PFSK-1 (cell line): ENCODE measurements around the gene TSC22D2.

Experiments
- FOXP2 ChIP-seq: optimal IDR thresholded peaks from 2 replicates; pipeline ENCODE3; 2011; ENCODE audit warnings: borderline replicate concordance, control low read depth, inconsistent platforms; ENCODE audit not compliant: insufficient read depth; ENCODE audit errors: extremely low read length, extremely low read depth
- POLR2AphosphoS5 ChIP-seq: IDR thresholded peaks from 2 replicates; pipeline ENCODE4 v1.6.1; 2012; ENCODE audit warnings: low read depth, mild to moderate bottlenecking, control low read depth, low read length, moderate library complexity
- SIN3A ChIP-seq: IDR thresholded peaks from 2 replicates; pipeline ENCODE4 v1.6.1; 2012; ENCODE audit warnings: mild to moderate bottlenecking, low read length, moderate library complexity, borderline replicate concordance; ENCODE audit not compliant: insufficient read depth
- TAF1 ChIP-seq: IDR thresholded peaks from 2 replicates; pipeline ENCODE4 v1.6.1; 2012; ENCODE audit warnings: low read length, control low read depth, borderline replicate concordance; ENCODE audit not compliant: insufficient read depth
- TF ChIP-seq, protein P1 (sequence below), 2 experiments: IDR thresholded peaks; 2 replicates each; pipeline versions ENCODE4 v1.6.1 to v1.8.0; 2011 to 2012; ENCODE audit warnings: low read depth in 2 of 2, low read length in 2 of 2, control low read depth in 1 of 2, inconsistent platforms in 1 of 2, mild to moderate bottlenecking in 1 of 2, moderate library complexity in 1 of 2; ENCODE audit not compliant: insufficient read depth in 1 of 2

DNA sequence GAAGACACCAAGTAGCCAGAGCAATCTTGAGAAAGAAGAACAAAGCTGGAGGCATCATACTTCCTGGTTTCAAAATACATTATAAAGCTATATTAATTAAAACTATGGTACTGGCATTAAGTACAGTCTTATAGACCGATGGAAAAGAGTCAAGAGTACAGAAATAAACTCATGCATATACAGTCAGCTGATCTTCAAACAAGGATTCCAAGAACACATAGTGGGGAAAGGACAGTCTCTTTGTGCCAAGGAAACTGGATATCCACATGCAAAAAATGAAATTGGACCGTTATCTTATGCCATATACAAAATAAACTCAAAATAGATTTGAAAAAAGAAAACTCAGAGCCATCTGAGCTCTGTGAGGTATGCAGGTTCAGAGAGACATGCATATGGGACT, 80.8 kb downstream of the TSC22D2 start:
- TF ChIP-seq, protein P1, sequence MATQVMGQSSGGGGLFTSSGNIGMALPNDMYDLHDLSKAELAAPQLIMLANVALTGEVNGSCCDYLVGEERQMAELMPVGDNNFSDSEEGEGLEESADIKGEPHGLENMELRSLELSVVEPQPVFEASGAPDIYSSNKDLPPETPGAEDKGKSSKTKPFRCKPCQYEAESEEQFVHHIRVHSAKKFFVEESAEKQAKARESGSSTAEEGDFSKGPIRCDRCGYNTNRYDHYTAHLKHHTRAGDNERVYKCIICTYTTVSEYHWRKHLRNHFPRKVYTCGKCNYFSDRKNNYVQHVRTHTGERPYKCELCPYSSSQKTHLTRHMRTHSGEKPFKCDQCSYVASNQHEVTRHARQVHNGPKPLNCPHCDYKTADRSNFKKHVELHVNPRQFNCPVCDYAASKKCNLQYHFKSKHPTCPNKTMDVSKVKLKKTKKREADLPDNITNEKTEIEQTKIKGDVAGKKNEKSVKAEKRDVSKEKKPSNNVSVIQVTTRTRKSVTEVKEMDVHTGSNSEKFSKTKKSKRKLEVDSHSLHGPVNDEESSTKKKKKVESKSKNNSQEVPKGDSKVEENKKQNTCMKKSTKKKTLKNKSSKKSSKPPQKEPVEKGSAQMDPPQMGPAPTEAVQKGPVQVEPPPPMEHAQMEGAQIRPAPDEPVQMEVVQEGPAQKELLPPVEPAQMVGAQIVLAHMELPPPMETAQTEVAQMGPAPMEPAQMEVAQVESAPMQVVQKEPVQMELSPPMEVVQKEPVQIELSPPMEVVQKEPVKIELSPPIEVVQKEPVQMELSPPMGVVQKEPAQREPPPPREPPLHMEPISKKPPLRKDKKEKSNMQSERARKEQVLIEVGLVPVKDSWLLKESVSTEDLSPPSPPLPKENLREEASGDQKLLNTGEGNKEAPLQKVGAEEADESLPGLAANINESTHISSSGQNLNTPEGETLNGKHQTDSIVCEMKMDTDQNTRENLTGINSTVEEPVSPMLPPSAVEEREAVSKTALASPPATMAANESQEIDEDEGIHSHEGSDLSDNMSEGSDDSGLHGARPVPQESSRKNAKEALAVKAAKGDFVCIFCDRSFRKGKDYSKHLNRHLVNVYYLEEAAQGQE (IDR thresholded peaks at IDR 0.05; ENCODE audit: insufficient read depth in 1 of 2, low read depth in 2 of 2, low read length in 2 of 2), result no peak
- TF ChIP-seq FOXP2 (no peak), POLR2AphosphoS5 (no peak), TAF1 (no peak), SIN3A (no peak)
